Vagina (tissue), 2 donors: ENCODE measurements around the gene ANKRD36B.
"Not testable (repeated sequence)": the region's sequence is repeated elsewhere in the genome, so short reads cannot be mapped to it uniquely, and the experiment has no call there.

Source experiments
- CTCF ChIP-seq, 3 experiments: fragments of 450-650 bp in 2 of 3; fragments of 200-600 bp in 1 of 3; sonication (generic) in 1 of 3; IDR thresholded peaks; one replicate each; pipeline ENCODE4 v1.5.1; 2017 to 2019; ENCODE audit warnings: antibody characterized with exemption in 3 of 3, mild to moderate bottlenecking in 2 of 3, moderate library complexity in 2 of 3
- POLR2A ChIP-seq, 2 donors: fragments of 450-650 bp; IDR thresholded peaks; one replicate each; pipeline ENCODE4 v1.6.1; 2017; ENCODE audit warnings: antibody characterized with exemption in 2 of 2, mild to moderate bottlenecking in 2 of 2, moderate library complexity in 2 of 2

- TF ChIP-seq CTCF, POLR2A (IDR thresholded peaks at IDR 0.05): not testable (repeated sequence)
These were observed 40.6 kb downstream of the ANKRD36B start for GRCh38 chr2:97549058-97549457.
